Islet of Langerhans (tissue), 1 donor: ENCODE results near the gene PERCC1.

ENCODE experiments used
- FAIRE-seq: peaks from one replicate; lab custom pipeline; 2011; peaks lifted over from hg19 to GRCh38; lab: Jason Lieb, UNC

Gene PERCC1

DNA sequence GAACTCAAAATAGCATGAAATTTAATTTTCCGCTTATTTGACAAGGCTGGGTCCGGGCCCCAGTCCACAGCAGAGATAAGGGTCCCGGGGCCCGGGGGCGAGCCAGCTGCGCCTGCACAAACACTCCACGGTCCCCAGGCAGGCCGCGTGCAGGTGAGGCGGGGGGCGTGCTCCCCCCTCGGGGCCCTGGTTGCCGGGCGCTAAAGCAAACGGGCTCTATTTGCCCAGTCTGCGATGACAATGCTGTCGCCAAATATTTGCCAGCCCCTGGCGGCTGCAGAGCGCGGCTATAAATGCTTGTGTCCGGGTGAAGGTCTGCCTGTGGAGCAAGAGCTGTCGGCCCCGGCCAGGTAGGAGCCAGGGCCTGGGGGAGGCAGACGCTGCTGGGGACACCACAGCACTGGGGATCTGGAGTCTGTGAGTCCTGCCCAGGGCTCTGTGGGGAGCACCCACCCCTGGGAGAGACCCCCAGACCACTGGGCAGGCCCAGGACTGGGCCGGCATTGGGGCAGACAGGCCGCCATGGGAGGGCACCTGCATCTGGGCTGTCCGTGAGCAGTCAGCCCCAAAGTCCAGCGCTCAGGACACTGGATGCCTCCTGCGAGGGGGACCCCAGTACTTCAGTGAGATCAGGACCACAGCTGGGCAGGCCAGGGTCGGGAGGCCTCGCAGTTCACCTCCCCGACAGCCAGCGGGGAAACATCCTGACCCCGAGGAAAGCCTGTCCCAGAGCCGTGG lies at the start of gene PERCC1:
TSS of gene PERCC1 (plus strand) at position 320 of the 738 bp plus-strand sequence. CDS start 1,516 bp downstream, outside the sequence.
- peak; percentile 30 for FAIRE-seq

DNA sequence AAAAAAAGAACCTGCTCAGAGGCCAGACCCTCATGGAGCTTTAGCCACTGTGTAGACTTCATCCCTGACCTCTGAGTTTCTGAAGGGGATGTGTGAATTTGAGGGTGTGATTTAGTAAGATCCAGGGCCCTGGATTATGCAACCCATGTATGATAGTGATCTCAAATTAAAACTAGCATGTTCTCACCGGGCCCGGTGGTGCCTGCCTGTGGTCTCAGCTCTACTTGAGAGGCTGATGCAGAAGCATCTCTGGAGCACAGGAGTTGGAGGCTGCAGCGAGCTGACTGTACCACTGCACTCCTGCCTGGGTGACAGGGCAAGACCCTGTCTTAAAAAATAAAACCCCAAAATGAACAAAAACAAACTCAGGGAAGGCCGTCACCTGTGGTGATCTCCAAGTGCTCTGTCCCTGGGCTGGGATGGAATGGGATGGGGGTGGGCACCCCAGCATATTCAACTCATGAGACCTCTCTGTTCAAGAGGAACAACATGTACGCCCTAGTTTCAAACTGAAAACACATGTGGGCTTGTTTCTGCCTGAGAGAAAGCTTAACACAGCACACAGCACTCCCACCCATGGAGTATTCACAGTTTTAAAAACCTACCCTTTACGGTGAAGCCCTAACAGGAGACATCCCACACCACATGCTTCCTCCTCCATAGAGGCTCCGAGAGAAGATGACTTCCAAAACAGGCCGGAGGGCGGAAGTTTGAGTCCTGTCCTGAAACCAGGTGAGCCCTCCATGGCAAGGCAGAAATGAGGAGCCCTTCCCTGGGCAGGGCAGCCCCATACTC lies 49.1 kb upstream of the PERCC1 start:
- FAIRE-seq = no peak

DNA sequence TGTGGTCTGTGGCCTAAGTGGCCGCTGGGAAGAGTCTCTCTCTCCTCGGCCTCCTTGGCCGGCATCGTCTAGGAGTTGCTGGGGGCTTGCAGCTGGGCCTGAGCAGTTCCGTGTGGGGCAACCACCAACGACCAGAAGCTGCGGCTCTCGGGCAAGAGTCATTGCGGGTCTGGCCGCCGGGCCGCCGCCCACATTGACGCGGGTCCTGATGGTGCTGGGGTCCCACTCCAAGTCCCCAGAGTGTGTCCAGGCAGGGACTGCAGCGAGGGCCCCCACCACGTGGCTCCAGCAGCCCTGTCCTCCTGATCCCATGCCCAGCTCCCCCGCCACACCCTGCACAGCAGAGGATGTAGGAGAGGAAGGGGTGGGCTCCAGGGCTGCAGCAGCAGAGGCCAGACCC lies 47.3 kb upstream of the PERCC1 start:
- FAIRE-seq = no peak

DNA sequence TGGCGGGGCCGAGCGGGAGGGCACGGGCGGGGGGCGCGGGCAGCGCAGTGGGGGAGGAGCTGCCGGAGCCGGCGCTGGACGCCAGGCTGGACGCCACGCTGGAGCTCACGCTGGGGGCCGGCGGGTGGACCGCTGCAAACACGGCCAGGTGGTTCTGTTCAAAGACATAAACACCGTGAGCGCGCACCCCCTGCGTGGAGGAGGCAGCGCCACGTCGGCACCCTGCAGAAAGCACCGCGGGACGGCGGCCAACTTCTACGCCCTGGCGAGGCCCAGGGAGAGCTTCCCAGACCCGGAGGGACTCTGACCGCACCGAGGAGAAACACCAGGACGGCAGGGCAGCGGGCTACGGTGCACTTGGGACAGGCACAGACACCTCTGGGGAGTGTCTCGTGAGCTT lies 45.6 kb upstream of the PERCC1 start:
- FAIRE-seq = no peak

DNA sequence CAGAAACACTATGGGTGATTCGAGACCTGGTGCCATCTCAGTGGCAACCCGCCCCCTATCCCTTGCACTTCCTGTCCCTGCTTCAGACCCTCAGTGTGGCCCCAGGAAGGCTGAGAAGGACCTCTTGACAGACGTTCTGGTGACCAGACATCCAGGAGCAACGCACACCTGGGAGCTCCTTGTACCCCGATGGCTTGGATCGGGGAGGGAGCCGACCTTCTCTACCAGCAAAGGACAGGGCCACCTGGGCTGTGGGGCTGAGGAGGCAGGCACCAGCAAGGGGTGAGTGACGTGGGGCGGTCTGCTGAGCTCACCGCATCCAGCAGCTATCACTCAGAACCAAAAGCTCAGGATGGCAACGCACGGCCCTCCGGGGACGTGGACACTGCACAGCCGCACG lies 43.5 kb upstream of the PERCC1 start:
- no peak for FAIRE-seq

DNA sequence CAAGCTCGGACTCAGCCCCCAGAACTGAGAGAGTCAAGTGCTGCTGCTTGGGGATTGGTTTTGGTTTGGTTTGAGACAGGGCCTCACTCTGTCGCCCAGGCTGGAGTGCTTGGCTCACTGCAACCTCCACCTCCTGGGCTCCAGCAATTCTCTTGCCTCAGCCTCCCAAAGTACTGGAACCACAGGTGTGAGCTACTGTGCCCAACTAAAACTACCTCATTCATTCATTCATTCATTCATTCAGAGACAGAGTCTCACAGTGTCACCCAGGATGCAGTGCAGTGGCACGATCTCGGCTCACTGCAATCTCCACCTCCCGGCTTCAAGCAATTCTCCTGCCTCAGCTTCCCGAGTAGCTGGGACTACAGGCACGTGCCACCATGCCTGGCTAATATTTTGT lies 41.1 kb upstream of the PERCC1 start:
- no peak for FAIRE-seq

DNA sequence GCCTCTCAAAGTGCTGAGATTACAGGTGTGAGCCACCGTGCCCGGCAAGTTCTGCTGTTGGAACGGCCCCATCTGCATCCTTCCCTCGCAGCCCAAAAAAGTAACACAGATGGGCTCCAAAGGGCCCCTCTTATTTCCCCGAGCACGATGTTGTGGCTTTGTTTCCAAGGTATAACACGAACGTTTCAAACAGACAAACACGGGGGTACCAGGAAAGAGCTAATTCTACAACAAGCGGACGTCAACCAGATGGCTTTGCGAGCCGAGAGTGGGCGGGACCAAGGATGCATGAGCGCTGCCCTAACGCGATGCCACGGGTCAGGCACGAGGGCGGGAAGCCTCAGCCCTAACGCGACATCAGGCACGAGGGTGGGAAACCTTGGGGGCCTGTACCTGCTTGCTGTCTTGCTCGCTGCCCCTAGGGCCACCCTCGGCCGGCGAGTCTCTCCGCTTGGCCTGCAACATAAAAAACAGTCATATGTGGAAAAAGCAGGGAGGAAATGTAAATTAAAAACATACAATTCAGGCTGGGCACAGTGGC lies 40.6 kb upstream of the PERCC1 start:
- no peak for FAIRE-seq

DNA sequence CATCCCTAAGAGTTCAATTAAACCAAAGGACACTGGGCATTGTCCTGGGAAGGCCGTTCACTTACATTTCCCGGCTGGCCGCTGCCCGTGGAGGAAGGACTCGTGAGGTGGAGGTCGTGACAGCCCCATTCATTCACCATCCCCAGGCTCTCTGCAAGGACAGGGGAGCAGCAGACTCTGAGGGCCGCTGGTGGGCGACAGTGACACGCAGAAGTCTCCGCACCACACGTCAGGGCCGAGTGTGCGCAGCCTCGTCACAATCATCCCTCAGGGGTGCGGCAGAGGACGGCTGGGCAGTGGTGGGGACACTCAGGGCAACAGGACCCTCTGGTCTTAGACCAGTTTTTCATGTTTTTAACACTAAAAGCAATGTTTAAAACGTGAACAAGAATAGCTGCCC lies 38.1 kb upstream of the PERCC1 start:
- FAIRE-seq = no peak

DNA sequence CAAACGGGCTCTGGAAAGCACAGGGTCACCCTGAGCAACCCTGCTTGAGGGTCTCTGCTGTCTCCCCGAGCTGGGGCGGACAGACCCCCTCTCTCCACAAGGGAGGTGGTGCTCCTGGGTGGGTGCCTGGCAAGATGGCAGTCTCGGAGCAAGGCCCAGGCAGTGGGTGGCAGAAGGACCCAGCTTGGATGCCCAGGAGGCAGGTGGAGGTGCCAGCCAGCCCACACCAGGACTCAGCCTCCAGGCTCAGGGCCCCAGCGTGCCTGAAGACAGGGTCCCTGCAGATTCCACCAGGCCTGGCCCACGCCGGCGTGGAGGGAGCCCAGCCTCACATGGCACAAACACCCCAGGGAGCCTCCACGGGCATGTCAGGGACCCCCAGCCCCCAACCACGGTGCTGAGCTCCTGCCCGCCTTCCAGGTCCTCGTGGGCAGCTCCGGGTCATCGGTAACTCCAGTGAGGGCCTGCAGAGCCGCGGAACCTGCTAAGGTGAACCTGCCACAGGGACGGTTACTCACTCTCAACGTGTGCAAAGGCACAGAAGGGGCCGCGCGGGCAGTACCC lies 37.2 kb upstream of the PERCC1 start:
- no peak for FAIRE-seq

DNA sequence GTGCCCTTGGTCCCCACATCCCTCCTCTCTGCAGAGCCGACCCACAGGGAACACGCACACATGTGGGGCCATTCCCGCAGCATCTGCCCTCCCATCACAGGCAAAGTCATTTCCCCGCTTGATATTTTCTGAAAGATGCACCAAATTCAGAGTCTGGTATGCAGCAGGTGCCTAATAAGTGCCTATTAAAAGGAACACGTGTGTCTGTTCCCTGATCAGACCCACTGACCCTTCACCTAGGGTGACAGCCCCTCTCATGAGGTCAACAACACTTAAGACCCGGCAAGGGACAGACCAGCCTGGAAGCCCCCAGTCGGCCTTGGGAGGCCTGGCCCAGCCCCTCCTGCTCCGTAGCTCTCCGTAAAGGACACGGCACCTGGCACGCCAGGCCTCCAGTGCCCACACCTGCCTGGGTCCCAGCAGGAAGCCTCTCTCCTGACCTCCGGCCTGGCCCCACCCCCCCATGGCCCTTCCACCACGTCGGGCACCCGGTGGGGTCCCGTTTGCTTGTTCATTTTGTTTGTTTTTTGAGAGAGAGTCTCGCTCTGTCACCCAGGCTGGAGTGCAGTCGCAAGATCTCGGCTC lies 36.4 kb upstream of the PERCC1 start:
- no peak for FAIRE-seq

DNA sequence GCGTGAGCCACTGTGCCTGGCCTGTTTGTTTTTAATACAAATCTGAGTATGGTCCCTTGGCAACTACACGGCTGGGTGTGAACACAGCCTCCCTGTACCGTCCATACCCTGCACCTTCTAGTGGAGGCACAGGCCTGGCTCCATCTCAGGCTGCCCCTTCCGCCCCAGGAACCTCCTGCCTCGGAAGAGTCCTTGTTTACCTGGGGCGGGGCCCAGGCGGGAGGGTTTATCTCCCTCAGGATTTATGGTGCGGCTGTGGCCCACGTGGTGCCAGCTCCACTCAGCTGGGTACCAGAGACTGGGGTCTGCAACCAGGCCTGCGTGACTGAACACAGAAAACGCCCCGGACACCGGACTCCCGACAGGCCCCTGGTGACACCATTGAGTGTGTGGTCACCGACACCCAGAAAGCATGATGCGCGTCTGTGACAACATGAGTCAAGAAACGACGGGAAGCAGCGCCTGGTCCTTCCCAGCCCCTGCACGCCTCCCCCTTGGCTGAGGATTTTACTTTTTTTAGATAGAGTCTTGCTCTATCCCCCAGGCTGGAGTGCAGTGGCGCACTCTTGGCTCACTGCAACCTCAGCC lies 35.3 kb upstream of the PERCC1 start:
- no peak for FAIRE-seq

DNA sequence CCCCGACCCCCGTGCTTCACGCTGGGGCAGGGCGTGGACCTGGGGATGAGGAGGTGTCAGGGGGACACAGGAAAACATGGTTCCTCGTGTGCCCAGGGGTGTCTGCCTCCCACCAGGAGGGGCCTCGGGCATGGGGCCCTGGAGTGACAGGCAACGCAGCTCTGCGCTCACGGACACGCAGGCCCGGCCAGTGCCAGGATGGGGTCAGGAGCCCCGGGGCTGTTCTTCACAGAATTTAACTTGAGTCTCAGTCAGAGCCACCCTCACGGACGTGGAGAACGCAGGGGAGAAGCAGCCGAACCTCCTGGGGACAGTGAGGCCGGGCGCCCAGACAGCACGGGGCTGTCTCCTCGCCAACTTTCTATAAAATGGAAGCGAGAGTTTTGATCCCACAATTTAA lies 33.1 kb upstream of the PERCC1 start:
- FAIRE-seq = no peak

DNA sequence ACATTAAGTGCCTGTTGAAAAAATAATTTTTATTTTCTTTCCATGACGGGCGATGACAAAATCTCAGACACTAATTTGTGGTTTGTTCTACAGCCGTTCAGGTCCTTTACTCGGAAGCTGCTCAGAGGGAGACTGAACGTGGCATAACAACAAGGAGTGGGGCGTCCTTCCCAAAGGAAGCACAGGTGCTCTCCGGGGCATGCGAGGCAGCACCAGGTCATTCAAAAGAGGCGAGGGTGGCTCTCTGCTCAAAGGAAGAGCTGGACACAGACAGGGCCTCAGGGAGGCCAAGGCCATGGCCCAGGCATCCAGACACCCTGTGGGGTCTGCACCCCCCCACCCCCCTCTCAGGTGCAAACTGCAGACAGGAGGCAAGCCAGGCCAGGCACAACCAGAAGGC lies 32.5 kb upstream of the PERCC1 start:
- FAIRE-seq = no peak

DNA sequence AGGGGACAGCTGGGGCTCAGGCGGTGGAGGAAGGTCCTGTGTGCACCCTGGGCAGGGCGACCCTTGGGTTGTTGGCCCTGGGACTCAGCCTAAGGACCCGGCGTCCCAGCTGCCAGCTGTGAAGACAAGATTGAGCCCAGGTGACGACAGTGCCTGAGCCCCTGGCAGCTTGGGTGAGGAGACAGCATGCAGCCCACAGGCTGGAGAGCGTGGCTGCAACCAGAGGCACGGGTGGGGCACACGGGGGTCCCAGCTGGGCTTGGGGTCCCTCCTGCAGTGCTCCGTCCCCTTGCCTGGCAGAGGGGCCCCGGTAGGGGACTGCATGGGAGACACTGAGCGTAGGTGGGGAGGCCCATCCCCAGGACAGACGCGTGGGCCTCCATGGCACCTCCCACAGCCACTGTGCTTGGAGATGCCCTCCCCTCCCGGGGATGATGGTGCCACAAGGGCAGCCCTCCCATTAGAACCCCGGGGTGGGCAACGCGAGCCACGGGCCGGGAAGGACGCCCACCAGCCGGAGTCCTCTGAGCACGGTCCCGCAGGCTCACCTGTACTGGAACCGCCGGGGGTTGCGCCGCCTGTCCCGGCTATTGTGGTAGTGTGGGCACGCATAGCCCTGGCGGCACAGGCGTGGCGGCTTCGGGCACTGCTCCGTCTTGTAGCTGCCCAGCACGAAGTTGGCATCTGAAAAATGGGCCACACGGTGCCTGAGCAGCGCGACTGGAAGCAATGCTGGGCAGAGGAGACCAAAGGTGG lies 31.9 kb upstream of the PERCC1 start:
- FAIRE-seq = no peak

DNA sequence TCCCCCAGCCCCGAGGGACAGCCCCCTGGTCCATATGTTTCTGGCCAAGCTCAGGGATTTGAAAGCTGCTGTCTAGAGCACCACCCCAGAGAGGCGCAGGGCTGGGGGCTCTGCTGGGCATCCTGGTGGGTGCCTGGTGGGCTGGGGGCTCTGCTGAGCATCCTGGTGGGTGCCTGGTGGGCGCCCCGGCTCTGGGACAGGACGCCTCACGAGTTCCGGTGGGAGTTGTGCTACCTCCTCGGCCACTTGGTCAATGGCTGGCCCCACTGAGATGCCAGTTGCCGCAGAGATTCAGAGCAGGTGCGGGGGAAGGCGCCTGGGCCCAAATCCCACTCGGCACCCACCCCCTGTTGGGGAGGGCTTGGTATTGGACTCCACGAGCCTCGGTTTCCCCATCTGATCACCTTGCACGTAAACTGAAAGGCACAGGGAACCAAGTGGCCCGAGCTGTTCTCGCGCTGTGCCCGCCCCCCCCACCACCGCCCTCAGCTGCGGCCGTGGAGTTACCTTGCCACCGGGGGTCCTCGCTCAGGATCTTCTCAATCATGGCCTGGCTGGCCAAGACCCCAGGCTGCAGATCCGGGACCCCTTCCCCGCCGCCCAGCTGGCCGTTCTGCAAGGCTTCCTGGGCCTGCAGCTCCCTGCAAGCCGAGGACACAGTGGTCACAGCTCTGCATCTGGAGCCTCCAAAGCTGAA lies 29.7 kb upstream of the PERCC1 start:
- FAIRE-seq = no peak

DNA sequence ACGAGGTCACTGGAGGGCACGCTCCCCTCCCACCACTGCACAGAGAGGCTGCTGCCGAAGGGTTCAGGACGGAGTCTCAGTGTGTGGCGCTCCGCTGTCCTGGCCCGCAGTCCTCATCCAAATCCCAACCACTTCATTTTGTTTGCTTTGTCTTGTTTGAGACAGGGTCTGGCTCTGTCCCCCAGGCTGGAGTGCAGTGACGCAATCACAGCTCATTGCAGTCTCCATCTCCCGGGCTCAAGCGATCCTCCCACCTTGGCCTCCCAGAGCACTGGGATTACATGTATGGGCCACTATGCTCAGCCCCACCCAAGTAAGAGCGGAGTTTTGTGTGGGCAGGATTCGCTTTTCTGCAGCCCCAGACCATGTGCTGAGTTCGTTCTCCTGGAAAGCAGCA lies 29.1 kb upstream of the PERCC1 start:
- FAIRE-seq = no peak

DNA sequence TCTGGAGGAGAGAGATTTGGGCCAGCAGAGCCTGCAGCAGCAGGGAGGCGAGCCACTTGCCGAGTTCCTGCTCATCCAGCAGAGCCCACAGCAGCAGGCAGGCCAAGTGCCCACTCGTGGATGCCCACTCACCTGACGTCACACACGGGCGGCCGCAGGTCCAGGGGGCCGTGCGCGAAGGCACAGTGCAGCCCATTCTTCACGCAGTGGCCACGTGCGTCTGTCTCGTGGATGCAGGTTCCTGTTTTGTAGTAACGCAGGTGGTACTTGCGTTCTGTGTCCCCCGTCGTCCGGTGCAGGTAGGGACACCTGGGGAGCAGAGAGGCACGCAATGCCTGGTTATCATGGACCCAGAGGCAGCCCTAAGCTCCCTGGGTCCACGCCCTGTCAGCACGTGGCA lies 27.8 kb upstream of the PERCC1 start:
- FAIRE-seq = no peak

DNA sequence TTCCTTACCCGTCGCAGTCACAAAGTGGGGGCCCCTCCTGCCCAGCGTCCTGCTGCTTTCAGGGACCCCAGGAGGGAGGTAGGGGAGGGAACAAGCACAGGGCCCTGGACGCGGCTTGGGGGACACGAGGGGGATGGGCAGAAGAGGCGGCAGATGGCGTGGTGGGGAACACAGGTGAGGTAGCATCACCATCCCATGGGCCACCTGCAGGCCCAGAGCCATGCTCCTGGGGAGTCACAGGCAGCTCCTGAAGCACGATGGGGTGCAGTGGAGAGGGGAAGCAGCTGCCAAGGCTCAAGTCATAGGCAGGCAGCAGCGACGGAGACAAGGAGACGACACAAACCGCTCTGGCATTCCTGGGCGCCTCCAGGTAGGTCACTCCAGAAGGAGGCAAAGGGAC lies 27.1 kb upstream of the PERCC1 start:
- FAIRE-seq = no peak

DNA sequence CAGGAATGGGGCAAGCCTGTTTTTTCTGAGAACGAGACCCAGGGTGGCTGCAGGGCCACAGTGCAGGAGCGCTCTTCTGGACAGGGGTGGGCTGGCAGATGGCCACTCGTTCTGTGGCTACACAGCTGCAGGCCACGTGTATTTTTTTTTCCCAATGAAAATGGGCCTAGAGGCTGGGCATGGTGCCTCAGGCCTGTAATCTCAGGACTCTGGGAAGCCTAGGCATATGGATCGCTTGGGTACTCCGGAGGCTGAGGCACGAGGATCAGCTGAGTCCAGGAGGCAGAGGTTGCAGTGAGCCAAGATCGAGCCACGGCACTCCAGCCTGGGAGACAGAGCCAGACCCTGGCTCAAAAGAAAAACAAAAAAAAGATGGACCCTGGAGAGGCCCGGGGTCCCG lies 23.1 kb upstream of the PERCC1 start:
- FAIRE-seq = no peak

DNA sequence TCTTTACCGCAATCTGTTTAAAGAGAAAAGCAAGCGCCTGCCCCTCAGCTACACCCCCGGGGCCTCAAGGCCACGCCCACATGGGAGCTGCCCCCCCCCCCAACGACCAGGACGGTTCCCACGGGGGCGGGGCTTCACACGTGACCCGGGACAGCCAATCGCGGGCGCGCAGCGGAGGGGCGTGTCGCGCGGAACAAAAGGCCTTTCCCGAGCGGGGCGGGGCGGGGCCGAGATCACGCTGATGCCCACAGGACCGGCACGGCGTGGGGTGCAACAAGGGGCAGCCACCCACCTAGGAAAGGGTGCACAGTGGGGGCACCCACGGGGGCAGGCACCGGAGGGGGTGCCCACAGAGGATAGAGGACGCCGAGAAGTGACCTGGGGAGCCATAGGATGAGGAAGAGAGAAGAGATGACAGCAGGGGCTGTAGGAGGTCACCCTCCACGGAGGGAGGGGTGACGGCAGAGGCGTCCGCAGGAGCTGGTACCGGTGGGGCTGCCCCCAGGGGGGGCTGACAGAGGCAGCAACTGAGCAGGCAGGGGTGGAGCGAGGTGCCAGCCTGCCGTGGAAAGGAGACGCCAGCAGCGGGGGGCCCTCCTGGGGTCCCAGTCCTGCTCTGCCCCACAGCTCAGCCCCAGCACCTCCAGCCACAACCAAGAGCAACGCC lies 22.6 kb upstream of the PERCC1 start:
- no peak for FAIRE-seq

DNA sequence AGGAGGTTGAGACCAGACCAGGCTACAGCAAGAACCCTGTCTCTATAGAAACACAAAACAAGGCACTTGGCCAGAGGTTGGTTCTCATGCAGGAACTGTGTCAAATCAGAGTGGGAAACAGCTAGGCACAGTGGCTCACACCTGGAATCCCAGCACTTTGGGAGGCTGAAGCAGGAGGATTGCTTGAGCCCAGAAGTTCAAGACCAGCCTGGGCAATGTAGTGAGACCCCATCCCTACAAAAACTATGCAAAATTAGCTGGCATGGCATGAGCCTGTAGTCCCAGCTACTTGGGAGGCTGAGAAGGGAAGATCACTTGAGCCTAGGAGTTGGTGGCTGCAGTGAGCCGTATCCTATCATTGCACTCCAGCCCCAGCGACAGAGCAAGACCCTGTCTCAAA lies 18.0 kb upstream of the PERCC1 start:
- FAIRE-seq = no peak
